Measurements from ENCODE around the gene MZF1.

The MZF1 gene

DNA sequence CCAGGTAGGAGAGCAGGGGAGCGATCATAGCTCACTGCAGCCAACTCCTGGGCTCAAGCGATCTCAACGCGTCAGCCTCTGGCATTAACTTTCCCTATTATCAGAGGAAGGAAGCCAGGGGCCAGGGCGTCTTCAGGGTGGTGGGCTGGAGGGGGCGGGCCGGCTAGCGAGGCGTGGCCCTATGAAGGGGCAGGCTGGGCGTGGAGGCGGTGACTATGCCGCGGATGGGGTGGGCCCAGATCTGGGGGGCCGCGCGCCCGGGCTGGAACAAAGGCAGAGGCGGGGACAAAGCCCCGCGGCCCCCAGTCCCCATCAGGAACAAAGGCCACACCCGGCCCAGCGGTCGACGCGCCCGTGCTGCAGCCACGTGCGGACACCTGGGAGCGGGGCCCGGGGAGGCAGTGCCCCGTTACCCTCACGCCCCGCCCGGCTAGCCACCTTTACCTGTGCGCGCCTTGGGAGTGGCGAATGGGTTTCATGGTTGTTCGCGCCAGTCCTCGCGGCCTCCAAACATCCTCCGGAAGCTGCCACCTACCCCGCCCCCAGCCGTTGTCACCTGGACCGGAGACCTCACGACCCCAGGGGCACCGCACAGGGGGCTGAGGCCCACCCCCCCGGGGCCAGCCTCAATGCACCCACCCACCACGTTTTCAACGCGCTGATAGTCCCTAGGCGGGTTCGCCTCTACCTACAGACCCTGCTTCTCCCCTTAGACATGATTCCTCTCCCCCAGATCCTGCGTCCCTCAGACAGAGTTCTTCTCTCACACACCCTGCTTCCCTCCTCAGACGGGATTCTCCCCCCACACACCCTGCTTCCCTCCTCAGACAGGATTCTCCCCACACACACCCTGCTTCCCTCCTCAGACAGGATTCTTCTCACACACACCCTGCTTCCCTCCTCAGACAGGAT lies 34.6 kb downstream of the MZF1 start:
- no peak for DNase-seq

DNA sequence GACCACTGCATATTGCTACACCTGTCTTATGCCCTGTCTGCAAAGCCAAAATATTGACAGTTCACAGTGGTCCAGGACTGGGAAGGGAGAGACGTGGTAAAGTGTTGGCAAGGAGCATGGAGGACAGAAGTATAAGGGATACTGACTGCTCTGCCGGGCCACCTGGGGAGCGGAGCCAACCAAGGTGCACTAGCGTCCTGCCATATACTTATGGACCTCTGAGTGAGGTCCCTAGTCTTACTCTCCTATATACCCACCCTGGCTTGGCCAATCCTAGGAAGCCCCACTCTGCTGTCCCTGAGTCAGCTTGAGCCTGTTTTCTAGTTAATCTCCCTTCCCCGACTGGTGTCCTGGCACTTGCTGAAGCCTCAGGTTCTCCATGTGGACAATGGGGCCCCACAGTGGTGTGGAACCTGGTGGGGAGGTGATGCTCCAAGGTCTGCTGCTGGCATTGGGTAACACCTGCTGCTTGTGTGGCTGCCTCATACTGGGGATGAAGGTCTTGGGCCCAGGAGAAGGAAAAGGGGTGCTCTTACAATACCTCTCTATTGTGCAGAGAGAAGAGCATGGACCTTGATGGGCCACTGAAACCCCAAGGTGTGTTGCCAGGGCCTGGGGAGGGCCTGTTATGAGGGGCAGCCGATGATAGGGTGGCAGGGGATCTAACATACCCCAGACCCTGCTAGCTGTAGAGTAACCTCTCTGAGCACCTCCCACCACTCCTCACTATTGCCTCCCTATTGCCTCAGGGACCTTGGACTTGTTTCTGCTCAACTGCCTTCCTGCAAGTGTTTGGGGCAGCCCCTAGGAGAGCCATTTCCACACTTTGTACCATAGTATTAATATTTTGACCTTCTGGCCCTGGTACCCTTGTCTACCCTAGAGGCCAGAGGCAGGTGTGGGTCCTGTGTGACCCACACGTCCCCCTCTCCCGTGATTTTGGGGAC lies 36.0 kb downstream of the MZF1 start:
- DNase-seq = no peak

DNA sequence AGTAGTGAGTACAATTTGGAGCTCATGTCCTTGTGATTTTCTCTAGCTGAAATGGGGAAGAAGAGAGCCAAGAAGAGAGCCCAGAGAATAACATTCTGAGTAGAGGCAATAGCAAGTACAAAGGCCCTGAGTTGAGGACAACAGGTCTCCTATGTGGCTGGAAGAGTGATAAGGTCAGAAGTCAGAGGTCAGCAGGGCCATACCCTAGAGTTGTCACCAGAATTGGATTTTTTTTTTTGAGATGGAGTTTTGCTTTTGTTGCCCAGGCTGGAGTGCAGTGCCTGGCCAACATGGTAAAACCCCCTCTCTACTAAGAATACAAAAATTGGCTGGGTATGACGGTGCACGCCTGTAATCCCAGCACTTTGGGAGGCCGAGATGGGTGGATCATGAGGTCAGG lies 37.3 kb downstream of the MZF1 start:
- no peak for DNase-seq

- DNase-seq = no peak
These were observed 41.9 kb downstream of the MZF1 start for GRCh38 chr19:58531034-58531840.

GRCh38 chr19:58529405-58529804 lies 43.7 kb downstream of the MZF1 start:
- DNase-seq = no peak

- DNase-seq = no peak
These were observed 50.4 kb downstream of the MZF1 start for GRCh38 chr19:58522709-58523108.

GRCh38 chr19:58521651-58522050 lies 51.5 kb downstream of the MZF1 start:
- peak; percentile 31 for DNase-seq

- DNase-seq = no peak
These were observed 52.9 kb downstream of the MZF1 start for GRCh38 chr19:58520257-58520599.

GRCh38 chr19:58519355-58520256 lies 53.5 kb downstream of the MZF1 start, which contains the start of gene ZBTB45:
Gene ZBTB45, minus strand, starts transcription at chr19:58519810. Its CDS starts 2,137 bp downstream, at chr19:58517673.
- peak; percentile 94 for DNase-seq

- peak; percentile 63 for DNase-seq
These were observed 54.1 kb downstream of the MZF1 start for GRCh38 chr19:58519087-58519354.

- DNase-seq = peak; percentile 51
These were observed 54.7 kb downstream of the MZF1 start for GRCh38 chr19:58518256-58519086.

DNA sequence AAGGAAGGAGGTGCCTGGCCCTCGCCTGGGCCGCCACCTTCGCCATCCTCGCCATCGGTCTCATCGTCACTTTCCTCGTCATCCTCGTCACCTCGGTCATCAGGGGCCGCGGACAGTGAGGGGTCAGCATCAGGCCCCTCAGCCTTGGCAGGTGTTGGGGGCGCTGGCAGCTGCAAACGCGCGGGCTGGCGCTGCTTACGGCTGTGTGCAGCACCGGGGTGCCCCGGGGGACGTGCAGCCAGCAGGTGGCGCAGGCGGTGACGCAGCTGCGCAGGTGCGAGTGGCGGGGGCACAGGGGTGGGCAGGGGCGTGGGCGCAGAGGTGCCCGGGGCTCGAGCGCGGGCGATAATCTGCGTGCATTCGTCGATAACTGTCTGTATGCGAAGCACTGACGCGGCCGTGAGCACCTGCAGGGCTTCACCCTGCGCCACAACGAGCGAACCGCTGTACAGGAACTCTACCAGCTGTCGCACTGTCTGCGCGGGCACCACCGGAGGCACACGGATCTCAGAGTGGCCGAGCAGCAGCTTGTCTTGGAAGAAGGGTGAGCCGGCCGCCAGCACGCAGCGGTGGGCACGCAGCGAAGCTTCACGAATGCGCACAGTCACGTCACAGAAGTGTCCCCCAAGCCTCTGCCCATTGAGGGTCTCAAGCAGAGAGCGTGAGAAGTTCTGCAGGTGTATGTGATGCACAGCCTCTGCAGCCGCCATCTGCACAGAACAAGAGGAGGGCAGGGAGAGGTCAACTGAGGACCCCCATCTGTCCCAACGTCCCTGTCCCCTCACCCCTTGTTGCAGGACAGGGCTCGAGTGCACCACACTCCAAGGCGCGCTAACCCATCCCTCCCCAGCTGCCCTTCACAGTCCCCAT lies 55.9 kb downstream of the MZF1 start:
- no peak for DNase-seq

DNA sequence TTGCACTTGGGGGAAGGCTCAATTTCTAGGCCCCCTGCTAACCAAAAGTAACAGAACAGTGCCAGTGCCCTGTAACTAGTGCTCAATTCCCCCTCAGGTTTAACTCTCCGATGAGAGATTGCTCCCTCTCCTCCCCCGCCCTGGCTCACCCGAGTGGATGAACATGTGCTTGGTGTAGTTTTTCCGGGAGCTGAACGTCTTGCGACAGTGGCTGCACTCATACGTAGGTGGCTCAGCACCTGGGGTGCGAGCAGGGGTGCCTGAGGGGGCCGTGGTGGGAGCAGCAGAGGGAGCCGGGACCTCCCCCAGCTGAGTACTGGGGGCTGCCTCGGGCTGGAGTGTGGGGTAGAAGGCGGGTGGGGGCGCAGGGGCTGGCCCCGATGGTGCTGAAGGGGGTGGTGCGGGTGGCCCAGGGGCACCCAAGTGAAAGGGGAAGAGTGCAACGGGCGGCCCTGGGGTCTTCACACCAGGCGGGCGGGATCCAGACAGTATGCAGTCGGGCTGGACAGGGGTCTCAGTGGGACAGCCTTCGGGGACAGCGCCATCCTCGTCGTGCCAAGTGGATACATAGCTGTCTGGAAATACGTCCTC lies 56.8 kb downstream of the MZF1 start:
- DNase-seq = no peak

GRCh38 chr19:58515259-58515658 lies 57.9 kb downstream of the MZF1 start:
- DNase-seq = no peak

GRCh38 chr19:58514564-58515022 lies 58.5 kb downstream of the MZF1 start:
- no peak for DNase-seq

DNA sequence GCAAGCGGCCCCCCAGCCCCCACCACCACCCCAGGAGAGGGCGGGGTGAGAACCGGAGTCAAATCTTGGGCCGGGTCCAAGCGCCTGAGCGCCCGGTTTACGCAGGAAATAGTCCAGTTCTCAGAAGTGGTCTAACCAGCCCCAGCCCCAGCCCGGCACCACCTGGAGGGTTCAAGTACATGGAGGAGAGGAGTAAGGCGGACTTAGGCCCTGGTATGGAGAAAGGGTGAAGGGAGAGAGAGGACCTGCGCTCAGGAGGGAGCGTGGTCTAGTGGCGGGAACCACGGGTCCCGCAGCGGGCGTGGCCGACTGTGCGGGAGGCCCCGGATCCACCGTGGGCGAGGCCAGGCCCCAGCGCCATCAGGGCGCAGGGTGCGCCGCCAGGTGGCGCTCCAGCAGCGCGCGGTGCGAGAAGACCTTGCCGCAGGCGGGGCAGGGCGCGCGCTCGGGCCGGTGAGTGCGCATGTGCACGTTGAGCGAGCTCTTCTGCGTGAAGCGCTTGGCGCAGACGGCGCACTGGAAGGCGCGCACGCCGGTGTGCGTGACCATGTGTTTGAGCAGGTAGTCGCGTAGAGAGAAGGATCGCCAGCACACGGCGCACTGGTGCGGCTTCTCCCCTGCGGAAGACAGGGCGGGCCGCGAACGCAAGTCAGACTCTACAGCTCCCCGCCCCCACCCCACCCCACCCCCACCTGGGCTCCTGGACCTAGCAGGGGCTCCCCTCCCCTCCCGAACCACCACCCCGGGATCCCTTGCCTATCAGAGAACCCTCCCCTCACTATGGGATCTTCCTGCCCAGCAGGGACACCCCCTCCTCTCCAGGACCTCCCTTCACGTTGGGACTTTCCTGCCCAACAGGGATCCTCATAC lies 59.2 kb downstream of the MZF1 start:
- peak; percentile 97 for DNase-seq

DNA sequence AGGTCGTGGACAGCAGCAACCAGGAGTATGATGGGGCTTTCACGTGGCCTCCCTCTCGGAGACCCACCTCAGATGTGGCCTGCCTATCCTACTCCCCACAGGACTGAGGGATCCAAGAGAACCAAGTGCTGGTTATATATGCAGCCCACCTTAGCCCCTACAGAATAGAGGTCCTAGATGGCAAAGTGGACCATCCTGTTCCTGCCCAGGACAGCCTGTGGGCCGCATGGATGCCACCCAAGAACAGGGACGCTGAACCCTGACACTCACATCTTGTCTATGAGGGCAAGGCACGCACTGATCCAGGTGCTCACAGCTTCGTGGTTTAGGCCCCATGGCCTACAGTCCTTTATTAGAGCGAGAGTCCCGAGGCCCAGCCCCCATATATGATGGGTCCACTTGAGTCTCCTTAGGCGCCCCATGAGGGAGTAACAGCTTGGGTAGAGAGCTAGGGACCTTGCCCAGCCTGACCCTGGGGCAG lies 59.9 kb downstream of the MZF1 start:
- no peak for DNase-seq

All from suppressor macrophage treated with lipopolysaccharide for 4 hours (primary cell).